IMR-90 (cell line): ENCODE results near the gene LSG1. TPM values are rescaled to one million over a fixed set of nuclear protein-coding genes. Genes with fewer than 3 reads are reported as not detected.

Experiments used
- ATAC-seq: fragments of 200-7000 bp; cut with Tn5 transposase; 2 replicates; pipeline ENCODE4 v1.9.1; 2020; ENCODE audit warnings: low read depth, mild to moderate bottlenecking, moderate library complexity
- BruUV-seq: library from RNA; stranded (reverse); fragments of 400-500 nt; replicated peaks from 2 replicates; lab custom pipeline; 2021; lab: Mats Ljungman, UMichigan
- CTCF ChIA-PET: fragments of 300-600 bp; formaldehyde crosslinking; extraction: SDS; loops from one replicate; lab custom pipeline; 2021; ENCODE audit warnings: antibody characterized with exemption; lab: Yijun Ruan, JAX
- POLR2A ChIA-PET: fragments of 300-600 bp; sonication (Branson Sonifier 250); formaldehyde crosslinking; loops from one replicate; lab custom pipeline; 2022; ENCODE audit warnings: antibody characterized with exemption; ENCODE audit not compliant: unreplicated experiment; lab: Charles Lee
- DNase-seq: peaks from one replicate; pipeline ENCODE4 v3.0.0; 2013
- H2AFZ ChIP-seq: replicated peaks from 2 replicates; pipeline ENCODE3; 2013; ENCODE audit warnings: low read length, mild to moderate bottlenecking; ENCODE audit not compliant: poor library complexity
- H2AK5ac ChIP-seq: 2 replicates; pipeline ENCODE4 v1.6.1; 2013; ENCODE audit warnings: low read depth, low read length, inconsistent platforms
- H2AK9ac ChIP-seq: replicated peaks from 2 replicates; pipeline ENCODE3; 2013; ENCODE audit warnings: mild to moderate bottlenecking, low read depth, low read length, moderate library complexity; ENCODE audit not compliant: poor library complexity
- H2BK120ac ChIP-seq: 2 replicates; pipeline ENCODE4 v1.6.1; 2013; ENCODE audit warnings: low read depth, low read length, inconsistent platforms
- H2BK15ac ChIP-seq: 3 replicates; pipeline ENCODE4 v1.6.1; 2013; ENCODE audit warnings: low read depth, low read length, inconsistent platforms
- H2BK20ac ChIP-seq: 2 replicates; pipeline ENCODE4 v1.6.1; 2013; ENCODE audit warnings: low read depth, mild to moderate bottlenecking, inconsistent platforms, low read length, moderate library complexity
- H2BK5ac ChIP-seq: 2 replicates; pipeline ENCODE4 v1.6.1; 2013; ENCODE audit warnings: mild to moderate bottlenecking, low read depth, low read length, inconsistent platforms; ENCODE audit not compliant: poor library complexity, severe bottlenecking
- H3K14ac ChIP-seq: replicated peaks from 2 replicates; pipeline ENCODE4 v1.6.1; 2013; ENCODE audit warnings: low read depth, low read length, inconsistent platforms
- H3K18ac ChIP-seq: 2 replicates; pipeline ENCODE4 v1.6.1; 2013; ENCODE audit warnings: low read depth, low read length, control low read depth
- H3K23ac ChIP-seq: 2 replicates; pipeline ENCODE4 v1.6.1; 2013; ENCODE audit warnings: low read depth, low read length, inconsistent platforms
- H3K27ac ChIP-seq: 2 replicates; pipeline ENCODE4 v1.5.1; 2013; ENCODE audit warnings: mild to moderate bottlenecking, control low read depth, low read length; ENCODE audit not compliant: insufficient read depth
- H3K27me3 ChIP-seq: 2 replicates; pipeline ENCODE4 v1.6.1; 2013; ENCODE audit warnings: low read length; ENCODE audit not compliant: control insufficient read depth, insufficient read depth
- H3K36me3 ChIP-seq: 2 replicates; pipeline ENCODE4 v1.6.1; 2013; ENCODE audit warnings: low read length, mixed read lengths; ENCODE audit not compliant: control insufficient read depth, insufficient read depth
- H3K4ac ChIP-seq: 2 replicates; pipeline ENCODE4 v1.6.1; 2013; ENCODE audit warnings: low read depth, low read length, inconsistent platforms
- H3K4me1 ChIP-seq: 2 replicates; pipeline ENCODE4 v1.6.1; 2013; ENCODE audit warnings: low read length, mixed read lengths; ENCODE audit not compliant: control insufficient read depth, insufficient read depth
- H3K4me2 ChIP-seq: 2 replicates; pipeline ENCODE4 v1.6.1; 2013; ENCODE audit warnings: low read depth, mild to moderate bottlenecking, control low read depth, low read length, moderate library complexity
- H3K4me3 ChIP-seq: 2 replicates; pipeline ENCODE4 v1.5.1; 2013; ENCODE audit warnings: low read depth, mild to moderate bottlenecking, control low read depth, low read length, moderate library complexity; ENCODE audit not compliant: insufficient read depth
- H3K56ac ChIP-seq: 2 replicates; pipeline ENCODE4 v1.6.1; 2013; ENCODE audit warnings: low read length, inconsistent platforms; ENCODE audit not compliant: insufficient read depth; ENCODE audit errors: extremely low read depth
- H3K79me1 ChIP-seq, 2 experiments: 2 replicates each; pipeline ENCODE4 v1.6.1; 2013; ENCODE audit warnings: low read length in 2 of 2, inconsistent platforms in 1 of 2, low read depth in 1 of 2
- H3K9ac ChIP-seq: 2 replicates; pipeline ENCODE4 v1.6.1; 2013; ENCODE audit warnings: low read depth, low read length, control low read depth
- H3K9me1 ChIP-seq: 2 replicates; pipeline ENCODE4 v1.6.1; 2013; ENCODE audit warnings: low read length, inconsistent platforms; ENCODE audit not compliant: insufficient read depth
- H3K9me3 ChIP-seq: 2 replicates; pipeline ENCODE4 v1.6.1; 2013; ENCODE audit warnings: low read length; ENCODE audit not compliant: control insufficient read depth, insufficient read depth
- H4K20me1 ChIP-seq: 2 replicates; pipeline ENCODE4 v1.6.1; 2013; ENCODE audit warnings: low read length, inconsistent platforms; ENCODE audit not compliant: insufficient read depth
- H4K5ac ChIP-seq: 2 replicates; pipeline ENCODE4 v1.6.1; 2013; ENCODE audit warnings: mild to moderate bottlenecking, low read depth, low read length, control low read depth
- H4K8ac ChIP-seq, 2 experiments: 2 replicates each; pipeline ENCODE4 v1.6.1; 2013; ENCODE audit warnings: low read depth in 2 of 2, low read length in 2 of 2, control low read depth in 1 of 2, inconsistent platforms in 1 of 2
- H4K91ac ChIP-seq: 2 replicates; pipeline ENCODE4 v1.6.1; 2013; ENCODE audit warnings: low read depth, low read length, inconsistent platforms; ENCODE audit not compliant: insufficient read depth
- BHLHE40 ChIP-seq: fragments of 150-350 bp; IDR thresholded peaks from 2 replicates; pipeline ENCODE4 v1.6.1; 2016; ENCODE audit warnings: mild to moderate bottlenecking, low read depth, low read length
- CEBPB ChIP-seq: IDR thresholded peaks from 2 replicates; pipeline ENCODE4 v1.6.1; 2012; ENCODE audit warnings: low read depth, low read length, improper control_type of control experiment
- CHD1 ChIP-seq: IDR thresholded peaks from 2 replicates; pipeline ENCODE4 v1.6.1; 2012; ENCODE audit warnings: low read depth, low read length, improper control_type of control experiment
- FOS ChIP-seq: fragments of 150-350 bp; IDR thresholded peaks from 2 replicates; pipeline ENCODE4 v1.6.1; 2016; ENCODE audit warnings: low read depth, low read length
- MAFK ChIP-seq: IDR thresholded peaks from 2 replicates; pipeline ENCODE4 v1.6.1; 2012; ENCODE audit warnings: low read depth, low read length, improper control_type of control experiment
- MAZ ChIP-seq: IDR thresholded peaks from 2 replicates; pipeline ENCODE4 v1.6.1; 2012; ENCODE audit warnings: low read depth, mild to moderate bottlenecking, low read length, improper control_type of control experiment, moderate library complexity, borderline replicate concordance
- MXI1 ChIP-seq: IDR thresholded peaks from 2 replicates; pipeline ENCODE4 v1.6.1; 2012; ENCODE audit warnings: low read depth, mild to moderate bottlenecking, low read length, moderate library complexity, borderline replicate concordance
- NFE2L2 ChIP-seq: fragments of 150-350 bp; IDR thresholded peaks from 2 replicates; pipeline ENCODE4 v1.6.1; 2016; ENCODE audit warnings: low read depth, mild to moderate bottlenecking, low read length
- POLR2A ChIP-seq: IDR thresholded peaks from 2 replicates; pipeline ENCODE4 v1.6.1; 2012; ENCODE audit warnings: mild to moderate bottlenecking, low read depth, low read length
- RAD21 ChIP-seq: IDR thresholded peaks from 2 replicates; pipeline ENCODE4 v1.6.1; 2012; ENCODE audit warnings: low read length, improper control_type of control experiment
- RCOR1 ChIP-seq: IDR thresholded peaks from 2 replicates; pipeline ENCODE4 v1.6.1; 2012; ENCODE audit warnings: mild to moderate bottlenecking, low read length, improper control_type of control experiment; ENCODE audit not compliant: insufficient replicate concordance
- RFX5 ChIP-seq: IDR thresholded peaks from 2 replicates; pipeline ENCODE4 v1.8.0; 2012; ENCODE audit warnings: low read depth, mild to moderate bottlenecking, low read length, moderate library complexity
- SMC3 ChIP-seq: fragments of 150-350 bp; IDR thresholded peaks from 2 replicates; pipeline ENCODE4 v1.6.1; 2016; ENCODE audit warnings: low read depth, mild to moderate bottlenecking, antibody characterized with exemption, low read length, moderate library complexity
- WGBS, 2 experiments: methylation state at CpG; one replicate each; pipeline versions ENCODE4 v1.1.5 to v1.1.7; 2013; ENCODE audit warnings: missing lambda C conversion rate in 2 of 2; ENCODE audit not compliant: insufficient read length in 1 of 2; ENCODE audit errors: extremely low coverage in 2 of 2; 5-methylcytosine and 5-hydroxymethylcytosine counted together
- dilution Hi-C: fragments of 300-500 bp; cut with HindIII; formaldehyde crosslinking; loops from one replicate; pipeline ENCODE4 v1.14.3; 2018; ENCODE audit warnings: low sequenced_read_pairs; ENCODE audit not compliant: unreplicated experiment
- in situ Hi-C: fragments of 300-500 bp; cut with MboI; formaldehyde crosslinking; loops from 3 replicates; pipeline ENCODE4 v1.14.3; 2019; ENCODE audit warnings: low sequenced_read_pairs, inconsistent platforms, mixed read lengths
- intact Hi-C: fragments of 100-400 bp; cut with micrococcal nuclease; formaldehyde crosslinking; loops from 2 replicates; pipeline ENCODE4 v1.10.0; 2022
- polyA plus RNA-seq, 3 experiments: library from polyadenylated mRNA; depleted of rRNA; stranded (reverse); fragments of >200 nt; gene quantifications; 2 replicates each; pipeline ENCODE4 v1.2.3, GENCODE V29; 2012; ENCODE audit warnings: low replicate concordance in 1 of 3
- total RNA-seq: library from RNA; depleted of rRNA; stranded (reverse); fragments of >200 nt; gene quantifications from 2 replicates; pipeline ENCODE4 v1.2.3, GENCODE V29; 2012
- TF ChIP-seq, protein P1 (sequence below): fragments of 150-350 bp; IDR thresholded peaks from 2 replicates; pipeline ENCODE4 v1.6.1; 2016; ENCODE audit warnings: low read depth, mild to moderate bottlenecking, low read length, moderate library complexity, borderline replicate concordance
- TF ChIP-seq, protein P2 (sequence below): conservative IDR thresholded peaks from 2 replicates; pipeline ENCODE4 v1.5.1; 2012; ENCODE audit warnings: mild to moderate bottlenecking, low read depth, low read length, improper control_type of control experiment
- TF ChIP-seq, protein P3 (sequence below): fragments of 150-350 bp; IDR thresholded peaks from 2 replicates; pipeline ENCODE4 v1.6.1; 2017; ENCODE audit warnings: mild to moderate bottlenecking, antibody characterized with exemption, low read length, low read depth

Gene LSG1
- total and polyA plus RNA-seq, 2 of the 4 experiments (the other 2 are of a cell fraction) = 26.8 to 45.2 TPM

DNA sequence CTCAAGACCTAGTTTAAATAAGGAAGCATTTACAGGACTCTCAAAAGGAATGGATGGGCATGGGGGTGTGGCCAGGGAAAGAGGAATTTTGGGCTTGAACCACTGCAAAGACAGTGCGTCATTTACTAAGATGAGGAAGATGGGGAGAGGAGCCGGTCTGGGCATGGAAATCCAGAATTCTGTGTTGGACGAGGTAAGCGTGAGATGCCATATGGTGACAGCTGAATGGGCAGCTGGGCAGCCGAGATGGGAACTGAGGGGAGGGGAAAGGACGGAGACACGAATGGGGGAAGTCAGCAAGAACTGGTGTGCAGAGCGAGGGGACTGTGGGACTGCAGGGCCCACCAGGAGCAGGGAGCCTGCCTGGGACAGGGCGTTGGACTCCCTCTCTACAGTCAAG is 63.0 kb downstream of the LSG1 start:
- Histone ChIP-seq H3K56ac (no peak overlapping the region), H3K36me3 (peaks cover 8% of the 10 kb centered on the region), H2BK5ac (no peak overlapping the region), H2AK5ac (no peak overlapping the region), H3K9me1 (no peaks in the 10 kb centered on the region), H3K27ac (no peak overlapping the region), H4K5ac (no peak overlapping the region), H3K27me3 (no peaks in the 10 kb centered on the region), H3K23ac (no peak overlapping the region), H2AFZ (no peak overlapping the region), H4K20me1 (no peaks in the 10 kb centered on the region), H2BK15ac (no peak overlapping the region), H3K18ac (no peak overlapping the region), H3K4me1 (peaks cover 2% of the 10 kb centered on the region; the same call in 1 of the 2 replicates), H3K4me3 (no peak overlapping the region), H3K4me2 (no peak overlapping the region), H3K9me3 (no peaks in the 10 kb centered on the region), H3K4ac (no peak overlapping the region), H3K14ac (no peak overlapping the region), H3K9ac (no peak overlapping the region), H2BK120ac (no peak overlapping the region), H3K79me1 (no peaks in the 10 kb centered on the region; a peak in 1 of 4 replicates), H2BK20ac (no peak overlapping the region), H4K91ac (no peak overlapping the region), H2AK9ac (no peak overlapping the region), H4K8ac (no peak overlapping the region)
- ChIA-PET POLR2A (no interaction called here), CTCF (no interaction called here)
- DNase-seq = no peak
- dilution Hi-C loops = no loop called here
- no TSS peak for BruUV-seq
- in situ Hi-C loops = loop anchor here (10.0 kb wide), 1 partner anchor 274 kb away; no protein-coding TSS in a partner anchor
- intact Hi-C loops = no loop called here
- WGBS, 2 experiments = 82% methylated on average over 3 of the region's 9 CpGs; no CpG with 5 or more reads in 1 of the 2 experiments
- ATAC-seq = no peak
- TF ChIP-seq MAFK (no peak), SMC3 (no peak), POLR2A (no peak), MXI1 (no peak), NFE2L2 (no peak), RFX5 (no peak), RAD21 (no peak), BHLHE40 (no peak), RCOR1 (no peak), CHD1 (no peak), MAZ (no peak), FOS (no peak), CEBPB (no peak)
- TF ChIP-seq, protein P1, sequence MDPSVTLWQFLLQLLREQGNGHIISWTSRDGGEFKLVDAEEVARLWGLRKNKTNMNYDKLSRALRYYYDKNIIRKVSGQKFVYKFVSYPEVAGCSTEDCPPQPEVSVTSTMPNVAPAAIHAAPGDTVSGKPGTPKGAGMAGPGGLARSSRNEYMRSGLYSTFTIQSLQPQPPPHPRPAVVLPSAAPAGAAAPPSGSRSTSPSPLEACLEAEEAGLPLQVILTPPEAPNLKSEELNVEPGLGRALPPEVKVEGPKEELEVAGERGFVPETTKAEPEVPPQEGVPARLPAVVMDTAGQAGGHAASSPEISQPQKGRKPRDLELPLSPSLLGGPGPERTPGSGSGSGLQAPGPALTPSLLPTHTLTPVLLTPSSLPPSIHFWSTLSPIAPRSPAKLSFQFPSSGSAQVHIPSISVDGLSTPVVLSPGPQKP = no peak
- TF ChIP-seq, protein P2, sequence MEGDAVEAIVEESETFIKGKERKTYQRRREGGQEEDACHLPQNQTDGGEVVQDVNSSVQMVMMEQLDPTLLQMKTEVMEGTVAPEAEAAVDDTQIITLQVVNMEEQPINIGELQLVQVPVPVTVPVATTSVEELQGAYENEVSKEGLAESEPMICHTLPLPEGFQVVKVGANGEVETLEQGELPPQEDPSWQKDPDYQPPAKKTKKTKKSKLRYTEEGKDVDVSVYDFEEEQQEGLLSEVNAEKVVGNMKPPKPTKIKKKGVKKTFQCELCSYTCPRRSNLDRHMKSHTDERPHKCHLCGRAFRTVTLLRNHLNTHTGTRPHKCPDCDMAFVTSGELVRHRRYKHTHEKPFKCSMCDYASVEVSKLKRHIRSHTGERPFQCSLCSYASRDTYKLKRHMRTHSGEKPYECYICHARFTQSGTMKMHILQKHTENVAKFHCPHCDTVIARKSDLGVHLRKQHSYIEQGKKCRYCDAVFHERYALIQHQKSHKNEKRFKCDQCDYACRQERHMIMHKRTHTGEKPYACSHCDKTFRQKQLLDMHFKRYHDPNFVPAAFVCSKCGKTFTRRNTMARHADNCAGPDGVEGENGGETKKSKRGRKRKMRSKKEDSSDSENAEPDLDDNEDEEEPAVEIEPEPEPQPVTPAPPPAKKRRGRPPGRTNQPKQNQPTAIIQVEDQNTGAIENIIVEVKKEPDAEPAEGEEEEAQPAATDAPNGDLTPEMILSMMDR = no peak
- TF ChIP-seq, protein P3, sequence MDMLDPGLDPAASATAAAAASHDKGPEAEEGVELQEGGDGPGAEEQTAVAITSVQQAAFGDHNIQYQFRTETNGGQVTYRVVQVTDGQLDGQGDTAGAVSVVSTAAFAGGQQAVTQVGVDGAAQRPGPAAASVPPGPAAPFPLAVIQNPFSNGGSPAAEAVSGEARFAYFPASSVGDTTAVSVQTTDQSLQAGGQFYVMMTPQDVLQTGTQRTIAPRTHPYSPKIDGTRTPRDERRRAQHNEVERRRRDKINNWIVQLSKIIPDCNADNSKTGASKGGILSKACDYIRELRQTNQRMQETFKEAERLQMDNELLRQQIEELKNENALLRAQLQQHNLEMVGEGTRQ = no peak
